ENCODE measurements around the gene ZNF532.

The ZNF532 gene

GRCh38 chr18:58941426-58942099 is 76.9 kb downstream of the ZNF532 start:
- no peak for DNase-seq (ENCODE audit: low read depth in 2 of 2, low spot score in 1 of 2)

- DNase-seq (ENCODE audit: low read depth in 2 of 2, low spot score in 1 of 2), result no peak
Measured at GRCh38 chr18:58943896-58944295, 79.2 kb downstream of the ZNF532 start.

GRCh38 chr18:58947136-58947732 is 82.6 kb downstream of the ZNF532 start:
- no peak for DNase-seq (ENCODE audit: low read depth in 2 of 2, low spot score in 1 of 2)

- DNase-seq (ENCODE audit: low read depth in 2 of 2, low spot score in 1 of 2), result no peak
Measured at GRCh38 chr18:58949031-58949430, 84.4 kb downstream of the ZNF532 start.

- no peak for DNase-seq (ENCODE audit: low read depth in 2 of 2, low spot score in 1 of 2)
Measured at GRCh38 chr18:58951986-58952702, 87.5 kb downstream of the ZNF532 start.

GRCh38 chr18:58952858-58953257 is 88.2 kb downstream of the ZNF532 start:
- DNase-seq (ENCODE audit: low read depth in 2 of 2, low spot score in 1 of 2), result no peak

- DNase-seq (ENCODE audit: low read depth in 2 of 2, low spot score in 1 of 2), result no peak
Measured at GRCh38 chr18:58953627-58954026, 89.0 kb downstream of the ZNF532 start.

- DNase-seq (ENCODE audit: low read depth in 2 of 2, low spot score in 1 of 2), result no peak
Measured at GRCh38 chr18:58955001-58955400, 90.3 kb downstream of the ZNF532 start.

- DNase-seq (ENCODE audit: low read depth in 2 of 2, low spot score in 1 of 2), result no peak
Measured at GRCh38 chr18:58955738-58956137, 91.1 kb downstream of the ZNF532 start.

GRCh38 chr18:58958628-58959027 is 94.0 kb downstream of the ZNF532 start:
- DNase-seq (ENCODE audit: low read depth in 2 of 2, low spot score in 1 of 2), result no peak

GRCh38 chr18:58960508-58960907 is 95.8 kb downstream of the ZNF532 start:
- DNase-seq (ENCODE audit: low read depth in 2 of 2, low spot score in 1 of 2), result no peak

- no peak for DNase-seq (ENCODE audit: low read depth in 2 of 2, low spot score in 1 of 2)
Measured at GRCh38 chr18:58960946-58961722, 96.5 kb downstream of the ZNF532 start.

- DNase-seq (ENCODE audit: low read depth in 2 of 2, low spot score in 1 of 2), result no peak
Measured at GRCh38 chr18:58962336-58962735, 97.7 kb downstream of the ZNF532 start.

GRCh38 chr18:58965291-58966004 is 100.8 kb downstream of the ZNF532 start:
- no peak for DNase-seq (ENCODE audit: low read depth in 2 of 2, low spot score in 1 of 2)

GRCh38 chr18:58966005-58966677 is 101.5 kb downstream of the ZNF532 start:
- DNase-seq (ENCODE audit: low read depth in 2 of 2, low spot score in 1 of 2), result no peak

GRCh38 chr18:58966704-58967103 is 102.0 kb downstream of the ZNF532 start:
- no peak for DNase-seq (ENCODE audit: low read depth in 2 of 2, low spot score in 1 of 2)

- no peak for DNase-seq (ENCODE audit: low read depth in 2 of 2, low spot score in 1 of 2)
Measured at GRCh38 chr18:58967751-58968254, 103.1 kb downstream of the ZNF532 start.

- DNase-seq (ENCODE audit: low read depth in 2 of 2, low spot score in 1 of 2), result no peak
Measured at GRCh38 chr18:58970943-58971790, 106.5 kb downstream of the ZNF532 start.

- no peak for DNase-seq (ENCODE audit: low read depth in 2 of 2, low spot score in 1 of 2)
Measured at GRCh38 chr18:58975296-58975695, 110.6 kb downstream of the ZNF532 start.

Measured in stimulated activated CD8-positive, alpha-beta memory T cell treated with anti-CD3 and anti-CD28 coated beads, Interleukin-4, amount 100 ng/mL, for 4 hours (primary cell).